Right lobe of liver (tissue), 4 donors: ENCODE data around the gene PCGF1.

ENCODE experiments used
- CTCF ChIP-seq, 4 donors: fragments of 200-600 bp in 3 of 4; fragments of 450-650 bp in 1 of 4; IDR thresholded peaks; one replicate each; pipeline versions ENCODE4 v1.5.1 to v1.8.0; 2016 to 2022; ENCODE audit warnings: antibody characterized with exemption in 4 of 4, mild to moderate bottlenecking in 2 of 4
- POLR2A ChIP-seq: fragments of 450-650 bp; IDR thresholded peaks from one replicate; pipeline ENCODE4 v1.6.1; 2017; ENCODE audit warnings: antibody characterized with exemption, mild to moderate bottlenecking
- donor health status: DM: no; HTN: no; CAD: no.
- donor health status: DM: no; HTN: no; CAD: no.
- donor health status: DM: no; HTN: yes; CAD: no.

GRCh38 chr2:74536166-74536950 is 28.9 kb upstream of the PCGF1 start:
- TF ChIP-seq CTCF (IDR thresholded peaks at IDR 0.05) (no peak), POLR2A (no peak)
